ENCODE measurements around the gene SAFB. TPM values are rescaled to one million over a fixed set of nuclear protein-coding genes. Genes with fewer than 3 reads are reported as not detected.

SAFB gene
- total and polyA plus RNA-seq, 2 of the 4 experiments (the other 2 are of a cell fraction), result 18.5 to 41.2 TPM

DNA sequence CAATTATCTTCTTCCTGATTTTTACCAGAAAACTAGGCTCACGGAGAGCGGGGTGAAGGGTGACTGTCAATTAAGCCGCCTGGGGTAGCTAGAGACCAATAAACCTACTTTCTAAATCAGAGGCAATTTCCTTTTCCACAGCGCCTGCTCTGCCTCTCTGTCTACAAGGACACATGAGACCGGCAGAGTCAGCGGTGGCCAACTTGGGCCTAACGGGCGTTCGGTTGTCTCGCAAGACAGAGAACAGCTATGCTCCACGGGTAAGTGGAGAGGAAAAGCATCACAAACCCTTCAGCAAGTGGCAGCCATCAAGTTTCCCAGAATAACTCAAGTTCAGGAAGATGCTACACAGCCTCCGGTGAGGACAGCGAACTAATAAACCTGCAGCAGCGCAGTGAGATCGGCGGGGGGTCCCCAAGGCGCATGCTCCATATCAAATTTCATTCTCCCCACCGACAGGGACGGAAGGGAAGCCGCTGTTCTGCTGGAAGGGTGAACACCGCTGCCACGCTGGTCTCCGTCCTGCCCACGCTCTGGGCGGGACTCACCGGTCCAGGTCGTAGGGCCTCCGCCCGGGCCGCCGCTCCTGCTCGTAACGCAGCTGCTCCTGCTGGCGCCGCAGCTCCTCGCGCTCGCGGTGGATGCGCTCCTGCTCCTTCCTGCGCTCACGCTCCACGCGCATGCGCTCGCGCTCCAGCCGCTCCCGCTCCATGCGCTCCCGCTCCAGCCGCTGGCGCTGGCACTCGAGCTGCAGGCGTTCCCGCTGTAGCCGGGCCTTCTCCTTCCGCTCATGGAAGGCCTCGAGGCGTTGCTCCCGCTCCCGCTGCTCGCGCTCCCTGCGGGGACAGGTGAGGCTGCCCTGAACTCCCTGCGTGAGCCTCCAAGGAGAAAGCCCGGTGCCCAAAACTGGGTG lies 29.3 kb upstream of the SAFB start (continued):
- no peak for TF ChIP-seq MXI1 (IDR thresholded peaks at IDR 0.05; ENCODE audit: borderline replicate concordance, low read depth, low read length)
- TF ChIP-seq POLR2A (IDR thresholded peaks at IDR 0.05; ENCODE audit: low read depth, low read length), result no peak

DNA sequence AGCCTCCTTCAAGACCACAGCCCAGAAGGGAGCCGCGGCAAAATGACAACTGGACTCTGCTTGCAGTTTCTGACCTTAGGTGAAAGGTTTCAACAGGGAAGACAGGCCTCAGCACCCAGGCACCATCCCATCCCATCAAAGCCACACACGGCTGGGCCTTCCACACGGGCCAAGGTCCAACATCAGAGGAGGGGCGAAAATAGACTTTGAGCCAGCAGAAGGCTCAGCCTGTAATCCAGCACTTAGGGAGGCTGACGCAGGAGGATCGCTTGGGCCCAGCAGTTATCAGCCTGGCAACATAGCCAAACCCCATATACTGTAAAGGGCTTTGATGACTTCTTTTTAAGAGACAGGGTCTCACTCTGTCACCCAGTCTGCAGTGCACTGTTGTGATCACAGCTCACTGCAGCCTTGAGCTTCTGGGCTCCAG lies 28.3 kb upstream of the SAFB start:
- WGBS, 2 experiments (ENCODE audit: extremely low coverage in 2 of 2, insufficient read length in 1 of 2), result no CpG with 5 or more reads among the region's 7 CpGs
- Histone ChIP-seq H3K9me3 (ENCODE audit: control insufficient read depth, insufficient read depth, low read length) (no peaks in the 10 kb centered on the region), H3K4ac (ENCODE audit: low read depth, low read length) (no peak overlapping the region), H3K4me2 (ENCODE audit: low read depth, low read length) (no peak overlapping the region), H3K36me3 (ENCODE audit: control insufficient read depth, insufficient read depth, low read length) (peaks cover 86% of the 10 kb centered on the region), H2AK5ac (ENCODE audit: low read depth, low read length) (no peak overlapping the region), H4K20me1 (ENCODE audit: insufficient read depth, low read length) (peaks cover 4% of the 10 kb centered on the region), H3K9ac (ENCODE audit: low read depth, low read length) (no peak overlapping the region), H2BK5ac (ENCODE audit: low read depth, low read length, poor library complexity, severe bottlenecking) (no peak overlapping the region), H4K5ac (ENCODE audit: low read depth, low read length) (no peak overlapping the region), H3K4me3 (ENCODE audit: insufficient read depth, low read depth, low read length) (no peak overlapping the region), H3K79me1 (ENCODE audit: low read depth in 1 of 2, low read length in 2 of 2) (peaks cover 11 to 12% of the 10 kb centered on the region in 2 experiments; a peak in 3 of 4 replicates), H3K18ac (ENCODE audit: low read depth, low read length) (no peak overlapping the region), H4K8ac (ENCODE audit: low read depth in 2 of 2, low read length in 2 of 2) (no peak overlapping the region), H2BK20ac (ENCODE audit: low read depth, low read length) (no peak overlapping the region), H3K56ac (ENCODE audit: extremely low read depth, insufficient read depth, low read length) (no peak overlapping the region), H2AFZ (replicated peaks; ENCODE audit: low read length, poor library complexity) (no peak overlapping the region), H3K14ac (replicated peaks; ENCODE audit: low read depth, low read length) (no peak overlapping the region), H3K27me3 (ENCODE audit: control insufficient read depth, insufficient read depth, low read length) (no peaks in the 10 kb centered on the region), H4K91ac (ENCODE audit: insufficient read depth, low read depth, low read length) (no peak overlapping the region), H3K9me1 (ENCODE audit: insufficient read depth, low read length) (no peaks in the 10 kb centered on the region), H3K27ac (ENCODE audit: insufficient read depth, low read length) (no peak overlapping the region), H2AK9ac (replicated peaks; ENCODE audit: low read depth, low read length, poor library complexity) (no peak overlapping the region), H3K23ac (ENCODE audit: low read depth, low read length) (no peak overlapping the region), H3K4me1 (ENCODE audit: control insufficient read depth, insufficient read depth, low read length) (no peaks in the 10 kb centered on the region), H2BK15ac (ENCODE audit: low read depth, low read length) (no peak overlapping the region), H2BK120ac (ENCODE audit: low read depth, low read length) (no peak overlapping the region)
- intact Hi-C loops (cut with micrococcal nuclease), result no loop called here
- TF ChIP-seq, protein P1, sequence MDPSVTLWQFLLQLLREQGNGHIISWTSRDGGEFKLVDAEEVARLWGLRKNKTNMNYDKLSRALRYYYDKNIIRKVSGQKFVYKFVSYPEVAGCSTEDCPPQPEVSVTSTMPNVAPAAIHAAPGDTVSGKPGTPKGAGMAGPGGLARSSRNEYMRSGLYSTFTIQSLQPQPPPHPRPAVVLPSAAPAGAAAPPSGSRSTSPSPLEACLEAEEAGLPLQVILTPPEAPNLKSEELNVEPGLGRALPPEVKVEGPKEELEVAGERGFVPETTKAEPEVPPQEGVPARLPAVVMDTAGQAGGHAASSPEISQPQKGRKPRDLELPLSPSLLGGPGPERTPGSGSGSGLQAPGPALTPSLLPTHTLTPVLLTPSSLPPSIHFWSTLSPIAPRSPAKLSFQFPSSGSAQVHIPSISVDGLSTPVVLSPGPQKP (IDR thresholded peaks at IDR 0.05; ENCODE audit: borderline replicate concordance, low read depth, low read length), result no peak
- TF ChIP-seq MAFK (IDR thresholded peaks at IDR 0.05; ENCODE audit: low read depth, low read length) (no peak), RFX5 (IDR thresholded peaks at IDR 0.05; ENCODE audit: low read depth, low read length) (no peak), CEBPB (IDR thresholded peaks at IDR 0.05; ENCODE audit: low read depth, low read length) (no peak), POLR2A (IDR thresholded peaks at IDR 0.05; ENCODE audit: low read depth, low read length) (no peak), BHLHE40 (IDR thresholded peaks at IDR 0.05; ENCODE audit: low read depth, low read length) (no peak), RCOR1 (IDR thresholded peaks at IDR 0.05; ENCODE audit: insufficient replicate concordance, low read length) (no peak), CHD1 (IDR thresholded peaks at IDR 0.05; ENCODE audit: low read depth, low read length) (no peak), MAZ (IDR thresholded peaks at IDR 0.05; ENCODE audit: borderline replicate concordance, low read depth, low read length) (no peak), RAD21 (IDR thresholded peaks at IDR 0.05; ENCODE audit: low read length) (no peak), FOS (IDR thresholded peaks at IDR 0.05; ENCODE audit: low read depth, low read length) (no peak), NFE2L2 (IDR thresholded peaks at IDR 0.05; ENCODE audit: low read depth, low read length) (no peak)
- ChIA-PET CTCF (no interaction called here), POLR2A (ENCODE audit: unreplicated experiment) (no interaction called here)
- BruUV-seq (replicated peaks), result no TSS peak
- dilution Hi-C loops (cut with HindIII; ENCODE audit: low sequenced_read_pairs, unreplicated experiment), result no loop called here
- in situ Hi-C loops (cut with MboI; ENCODE audit: low sequenced_read_pairs), result no loop called here
- ATAC-seq (ENCODE audit: low read depth), result no peak
- DNase-seq, result no peak
